ENCODE measurements around the gene ARHGAP15. TPM values are rescaled to one million over a fixed set of nuclear protein-coding genes. Genes with fewer than 3 reads are reported as not detected.

Gene ARHGAP15
- total and polyA plus RNA-seq, 2 experiments from 2014 or later, result 0.26 TPM; not detected in 1

GRCh38 chr2:143321994-143322393 is 192.8 kb downstream of the ARHGAP15 start:
- Histone ChIP-seq H3K36me3 (ENCODE audit: insufficient read depth) (no peaks in the 10 kb centered on the region), H3K4me3 (no peak overlapping the region), H3K79me2 (replicated peaks; ENCODE audit: insufficient read depth) (no peaks in the 10 kb centered on the region), H3K4me2 (no peak overlapping the region), H3K4me1 (ENCODE audit: insufficient read depth) (no peaks in the 10 kb centered on the region), H2AFZ (no peak overlapping the region), H4K20me1 (replicated peaks; ENCODE audit: insufficient read depth) (no peaks in the 10 kb centered on the region), H3K27ac (ENCODE audit: low read depth) (no peak overlapping the region), H3F3A (replicated peaks; ENCODE audit: low read depth) (no peaks in the 10 kb centered on the region), H3K9me2 (ENCODE audit: insufficient read depth) (no peaks in the 10 kb centered on the region), H3K27me3 (ENCODE audit: insufficient read depth) (no peaks in the 10 kb centered on the region)
- H3K36me3 Mint-ChIP-seq (ENCODE audit: low read depth), result no peaks in the 10 kb centered on the region
- no peak for TF ChIP-seq CREB1 (CRISPR knock-in tag; IDR thresholded peaks at IDR 0.05; ENCODE audit: low read depth)
- TF ChIP-seq EZH2phosphoT487 (IDR thresholded peaks at IDR 0.05; ENCODE audit: unreplicated experiment), result no peak
- no peak for TF ChIP-seq REST (IDR thresholded peaks at IDR 0.05; ENCODE audit: unreplicated experiment)
- no peak for TF ChIP-seq JUNB (IDR thresholded peaks at IDR 0.05; ENCODE audit: unreplicated experiment)
- ATAC-seq (no peak), DNase-seq (ENCODE audit: low spot score) (no peak)
- H3K4me1 Mint-ChIP-seq, result no peaks in the 10 kb centered on the region
- H3K4me3 Mint-ChIP-seq, result no peak overlapping the region
- H3K9me3 Mint-ChIP-seq, result no peaks in the 10 kb centered on the region
- H3K27ac Mint-ChIP-seq, result no peak overlapping the region
- no peaks in the 10 kb centered on the region for H3K27me3 Mint-ChIP-seq (ENCODE audit: insufficient read depth, low read depth, poor library complexity)

- Mint-ChIP-seq H3K27ac (no peak overlapping the region), H3K4me3 (no peak overlapping the region), H3K4me1 (no peaks in the 10 kb centered on the region), H3K9me3 (no peaks in the 10 kb centered on the region), H3K36me3 (ENCODE audit: low read depth) (no peaks in the 10 kb centered on the region), H3K27me3 (ENCODE audit: insufficient read depth, low read depth, poor library complexity) (no peaks in the 10 kb centered on the region)
- Histone ChIP-seq H3K27me3 (ENCODE audit: insufficient read depth) (no peaks in the 10 kb centered on the region), H3K4me2 (no peak overlapping the region), H3K4me3 (no peak overlapping the region), H3K4me1 (ENCODE audit: insufficient read depth) (no peaks in the 10 kb centered on the region), H4K20me1 (replicated peaks; ENCODE audit: insufficient read depth) (no peaks in the 10 kb centered on the region), H3K9me2 (ENCODE audit: insufficient read depth) (no peaks in the 10 kb centered on the region), H3K79me2 (replicated peaks; ENCODE audit: insufficient read depth) (no peaks in the 10 kb centered on the region), H3F3A (replicated peaks; ENCODE audit: low read depth) (no peaks in the 10 kb centered on the region), H3K36me3 (ENCODE audit: insufficient read depth) (no peaks in the 10 kb centered on the region), H2AFZ (no peak overlapping the region), H3K27ac (ENCODE audit: low read depth) (no peak overlapping the region)
- no peak for ATAC-seq
- DNase-seq (ENCODE audit: low spot score), result no peak
- TF ChIP-seq JUNB (IDR thresholded peaks at IDR 0.05; ENCODE audit: unreplicated experiment), result no peak
- no peak for TF ChIP-seq NANOG (IDR thresholded peaks at IDR 0.05; ENCODE audit: borderline replicate concordance)
- no peak for TF ChIP-seq ZNF114 (CRISPR knock-in tag; IDR thresholded peaks at IDR 0.05)
- TF ChIP-seq, protein P1, sequence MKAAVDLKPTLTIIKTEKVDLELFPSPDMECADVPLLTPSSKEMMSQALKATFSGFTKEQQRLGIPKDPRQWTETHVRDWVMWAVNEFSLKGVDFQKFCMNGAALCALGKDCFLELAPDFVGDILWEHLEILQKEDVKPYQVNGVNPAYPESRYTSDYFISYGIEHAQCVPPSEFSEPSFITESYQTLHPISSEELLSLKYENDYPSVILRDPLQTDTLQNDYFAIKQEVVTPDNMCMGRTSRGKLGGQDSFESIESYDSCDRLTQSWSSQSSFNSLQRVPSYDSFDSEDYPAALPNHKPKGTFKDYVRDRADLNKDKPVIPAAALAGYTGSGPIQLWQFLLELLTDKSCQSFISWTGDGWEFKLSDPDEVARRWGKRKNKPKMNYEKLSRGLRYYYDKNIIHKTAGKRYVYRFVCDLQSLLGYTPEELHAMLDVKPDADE (IDR thresholded peaks at IDR 0.05), result no peak
- TF ChIP-seq EZH2 (IDR thresholded peaks at IDR 0.05; ENCODE audit: low read depth, unreplicated experiment), result no peak
- TF ChIP-seq STAT1 (IDR thresholded peaks at IDR 0.05; ENCODE audit: unreplicated experiment), result no peak
- TF ChIP-seq CREB1 (CRISPR knock-in tag; IDR thresholded peaks at IDR 0.05; ENCODE audit: low read depth), result no peak
- no peak for TF ChIP-seq ZNF331 (CRISPR knock-in tag; IDR thresholded peaks at IDR 0.05; ENCODE audit: low read depth)
- TF ChIP-seq EZH2phosphoT487 (IDR thresholded peaks at IDR 0.05; ENCODE audit: unreplicated experiment), result no peak
- no peak for TF ChIP-seq REST (IDR thresholded peaks at IDR 0.05; ENCODE audit: unreplicated experiment)
These were observed 200.1 kb downstream of the ARHGAP15 start for GRCh38 chr2:143329288-143329687.

Data from GM23338 (cell line).